Measurements from ENCODE around the gene OR2A2.
"Not testable (repeated sequence)": the region's sequence is repeated elsewhere in the genome, so short reads cannot be mapped to it uniquely, and the experiment has no call there.

The OR2A2 gene, protein sequence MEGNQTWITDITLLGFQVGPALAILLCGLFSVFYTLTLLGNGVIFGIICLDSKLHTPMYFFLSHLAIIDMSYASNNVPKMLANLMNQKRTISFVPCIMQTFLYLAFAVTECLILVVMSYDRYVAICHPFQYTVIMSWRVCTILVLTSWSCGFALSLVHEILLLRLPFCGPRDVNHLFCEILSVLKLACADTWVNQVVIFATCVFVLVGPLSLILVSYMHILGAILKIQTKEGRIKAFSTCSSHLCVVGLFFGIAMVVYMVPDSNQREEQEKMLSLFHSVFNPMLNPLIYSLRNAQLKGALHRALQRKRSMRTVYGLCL

DNA sequence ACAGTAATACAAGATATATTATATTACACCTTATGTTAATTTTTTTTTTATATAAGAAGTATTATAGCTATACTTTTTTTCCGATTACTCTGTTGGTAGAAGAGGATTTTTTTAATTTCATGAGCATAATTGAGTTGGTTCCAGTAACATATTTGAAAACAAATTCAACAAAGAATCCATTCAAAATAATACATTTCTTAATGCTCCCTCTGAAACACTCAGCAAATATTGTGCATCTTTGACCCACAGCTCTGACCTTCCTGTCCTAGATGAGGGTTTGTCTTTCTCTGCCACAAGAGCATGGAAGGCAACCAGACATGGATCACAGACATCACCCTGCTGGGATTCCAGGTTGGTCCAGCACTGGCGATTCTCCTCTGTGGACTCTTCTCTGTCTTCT is at the start of gene OR2A2:
TSS of gene OR2A2 (plus strand) at position 301 of the 400 bp plus-strand sequence. CDS start at position 301, 0 bp downstream.
- no peak for FAIRE-seq

DNA sequence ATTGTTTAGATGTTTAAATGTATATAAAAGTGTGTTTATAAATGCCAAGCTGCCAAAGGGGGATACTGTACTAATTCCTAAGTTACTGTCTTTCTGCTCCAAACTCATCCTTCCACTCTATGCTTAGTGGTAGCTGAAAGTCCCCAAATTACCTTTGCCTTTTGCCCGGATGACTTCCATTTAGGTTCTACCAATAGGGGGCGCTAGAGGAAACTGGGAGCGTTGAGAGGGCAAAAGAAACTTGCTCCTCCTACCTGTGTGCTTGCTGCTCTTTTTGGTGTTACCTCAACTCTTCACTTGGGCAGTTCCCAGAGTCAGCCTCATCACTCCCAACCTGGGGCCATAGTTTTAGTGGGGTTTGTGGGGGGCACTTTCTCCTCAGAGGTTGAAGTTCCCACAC is 45.7 kb upstream of the OR2A2 start:
- no peak for FAIRE-seq

DNA sequence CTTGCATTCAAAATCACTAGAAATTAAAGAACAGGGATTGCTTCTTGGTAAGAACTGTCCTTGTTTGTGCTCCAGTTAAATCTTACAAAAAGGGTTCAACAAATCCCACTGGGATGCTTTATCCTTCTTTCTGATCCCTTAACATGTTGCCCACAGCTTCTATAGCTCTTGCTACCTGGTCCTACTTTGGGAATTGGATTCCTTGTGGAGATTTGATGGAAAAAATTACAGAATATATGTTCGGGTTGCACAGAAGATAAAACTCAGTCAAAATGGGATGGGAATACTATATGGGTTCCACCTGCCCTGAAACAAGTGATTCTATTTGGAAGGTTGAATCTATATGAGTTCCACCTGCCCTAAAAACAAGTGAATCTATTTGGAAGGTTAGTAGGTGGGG is 39.9 kb upstream of the OR2A2 start, which contains the start of gene OR2A25:
TSS of gene OR2A25 (plus strand) at position 301 of the 400 bp plus-strand sequence. CDS start 4,409 bp downstream, outside the sequence.
- FAIRE-seq, result no peak

DNA sequence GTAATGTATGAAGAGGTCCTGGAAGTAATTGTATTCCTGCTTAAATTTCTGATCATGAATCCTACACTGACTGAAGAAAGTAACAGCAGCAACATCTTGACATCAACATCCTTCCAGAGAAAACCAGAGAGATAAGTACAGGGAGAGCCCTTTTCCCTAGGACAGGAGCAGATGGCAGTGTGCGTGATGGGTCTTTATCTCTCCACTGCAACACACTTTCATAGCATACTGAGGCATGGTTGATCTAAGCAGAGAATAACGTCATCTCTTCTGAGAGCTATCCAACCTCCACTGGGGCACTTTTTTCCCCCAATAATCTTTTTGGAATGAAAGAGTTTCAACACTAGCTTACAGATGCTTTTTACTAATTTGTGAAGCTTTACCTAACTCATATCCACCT is 39.4 kb upstream of the OR2A2 start:
- FAIRE-seq, result no peak

DNA sequence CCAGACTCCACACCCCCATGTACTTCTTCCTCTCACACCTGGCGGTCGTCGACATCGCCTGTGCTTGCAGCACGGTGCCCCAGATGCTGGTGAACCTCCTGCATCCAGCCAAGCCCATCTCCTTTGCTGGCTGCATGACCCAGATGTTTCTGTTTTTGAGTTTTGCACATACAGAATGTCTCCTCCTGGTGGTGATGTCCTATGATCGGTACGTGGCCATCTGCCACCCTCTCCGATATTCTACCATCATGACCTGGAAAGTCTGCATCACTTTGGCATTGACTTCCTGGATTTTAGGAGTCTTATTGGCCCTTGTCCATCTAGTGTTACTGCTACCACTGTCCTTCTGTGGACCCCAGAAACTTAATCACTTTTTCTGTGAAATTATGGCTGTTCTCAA is 35.0 kb upstream of the OR2A2 start:
- no peak for FAIRE-seq

DNA sequence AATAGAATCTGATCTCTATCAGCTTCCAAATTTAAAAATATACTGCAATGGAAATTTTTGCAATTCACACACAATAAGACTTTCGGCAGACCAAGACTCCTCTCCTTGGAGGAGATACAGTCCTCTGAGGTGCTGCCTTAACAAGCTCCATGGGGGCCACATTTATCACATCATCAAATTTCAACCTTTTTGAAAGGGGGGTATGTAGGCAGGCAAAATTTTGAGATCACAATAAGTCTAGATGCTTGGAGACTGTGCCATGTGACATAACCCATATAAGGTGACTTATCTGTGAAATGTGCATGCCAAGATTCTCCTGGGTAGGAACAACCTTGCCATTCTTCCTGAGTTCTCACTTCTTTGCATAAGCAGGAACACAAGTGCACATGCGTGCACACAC is 23.4 kb upstream of the OR2A2 start, which contains the start of gene OR2A12:
TSS of gene OR2A12 (plus strand) at position 301 of the 400 bp plus-strand sequence. CDS start 8,830 bp downstream, outside the sequence.
- no peak for FAIRE-seq

DNA sequence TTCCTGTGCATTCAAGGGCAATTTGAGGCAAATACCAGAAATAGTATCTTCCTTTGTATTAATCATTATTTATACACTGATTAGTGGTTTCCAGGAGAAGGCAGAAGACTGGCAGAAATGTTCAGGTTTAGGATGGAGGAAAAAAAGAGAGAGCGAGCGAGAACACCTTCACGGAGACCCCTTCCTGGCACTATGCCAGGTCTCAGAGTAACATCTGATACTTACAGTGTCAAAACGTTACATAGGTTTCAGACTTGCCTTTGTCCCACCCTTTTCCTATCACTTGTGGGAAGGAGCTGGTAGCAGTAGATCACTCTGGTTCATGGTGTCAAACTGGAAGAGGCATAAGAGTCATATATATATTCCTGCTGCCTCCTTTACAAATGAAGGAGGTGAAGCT is 22.7 kb upstream of the OR2A2 start:
- FAIRE-seq, result no peak

DNA sequence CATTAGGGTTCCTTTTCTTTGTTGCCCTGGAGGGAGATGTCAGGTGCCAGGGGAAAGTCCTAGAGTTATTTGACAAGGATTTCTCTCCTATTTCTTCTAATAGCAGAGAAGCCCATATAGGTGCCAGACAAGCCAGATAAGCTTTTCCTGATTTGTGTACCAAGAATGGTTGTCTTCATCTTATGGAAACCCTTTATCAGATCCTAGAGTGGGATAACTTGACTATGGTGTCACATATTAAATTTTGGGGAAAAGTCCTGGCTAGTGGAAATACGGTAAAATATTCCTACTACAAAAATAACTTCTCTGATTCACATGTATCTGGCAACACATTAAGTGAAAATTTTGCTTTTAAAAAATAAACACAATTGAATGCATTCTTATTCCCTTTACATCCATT is 22.2 kb upstream of the OR2A2 start:
- FAIRE-seq, result no peak

DNA sequence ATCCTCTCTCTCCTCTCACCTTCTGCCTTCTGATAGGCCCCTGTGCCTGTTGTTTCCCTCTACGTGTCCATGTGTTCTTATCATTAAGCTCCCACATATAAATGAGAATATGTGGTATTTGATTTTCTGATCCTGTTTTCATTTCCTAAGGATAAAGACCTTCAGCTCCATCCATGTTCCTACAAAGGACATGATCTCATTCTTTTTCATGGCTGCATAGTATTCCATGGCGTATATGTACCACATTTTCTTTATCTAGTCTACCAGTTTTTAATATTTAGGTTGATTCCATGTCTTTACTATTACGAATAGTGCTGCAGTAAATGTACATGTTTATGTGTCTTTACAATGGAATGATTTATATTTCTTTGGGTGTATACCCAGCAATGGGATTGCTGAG is 18.7 kb upstream of the OR2A2 start:
- no peak for FAIRE-seq

DNA sequence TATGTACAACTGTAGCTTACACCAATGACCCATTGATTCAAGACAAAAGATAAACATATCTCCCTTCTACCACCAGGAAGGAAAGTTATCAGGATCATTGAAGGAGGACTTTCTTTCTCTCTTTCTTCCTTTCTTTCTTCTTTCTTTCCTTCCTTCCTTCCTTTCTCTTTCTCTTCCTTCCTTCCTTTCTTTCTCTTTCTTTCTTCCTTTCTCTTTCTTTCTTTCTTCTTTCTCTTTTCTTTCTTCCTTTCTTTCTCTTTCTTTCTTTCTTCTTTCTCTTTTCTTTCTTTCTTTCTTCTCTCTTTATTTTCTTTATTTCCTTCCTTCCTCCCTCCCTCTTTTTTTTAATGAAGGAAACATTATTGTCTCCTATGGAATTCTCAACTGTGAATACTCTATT is 10.6 kb upstream of the OR2A2 start:
- no peak for FAIRE-seq

DNA sequence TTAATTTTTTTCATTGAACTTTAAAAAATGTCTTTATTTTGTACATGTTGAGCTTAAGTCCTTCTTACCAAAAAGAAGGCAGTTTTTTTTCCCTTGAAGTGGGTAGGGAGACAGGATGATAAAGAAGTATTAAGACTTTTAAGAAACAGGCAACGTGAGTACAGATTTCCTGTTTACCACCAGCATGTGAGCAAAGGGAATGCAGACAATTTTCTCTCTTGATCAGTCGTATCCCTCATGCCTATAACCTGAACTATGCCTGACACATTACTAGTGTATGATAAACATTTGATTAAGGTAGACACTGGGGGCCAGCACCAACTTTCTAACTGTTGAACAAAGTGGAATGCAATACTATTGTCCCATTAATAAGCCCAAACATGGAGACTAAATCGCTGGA is 8.8 kb upstream of the OR2A2 start:
- no peak for FAIRE-seq

DNA sequence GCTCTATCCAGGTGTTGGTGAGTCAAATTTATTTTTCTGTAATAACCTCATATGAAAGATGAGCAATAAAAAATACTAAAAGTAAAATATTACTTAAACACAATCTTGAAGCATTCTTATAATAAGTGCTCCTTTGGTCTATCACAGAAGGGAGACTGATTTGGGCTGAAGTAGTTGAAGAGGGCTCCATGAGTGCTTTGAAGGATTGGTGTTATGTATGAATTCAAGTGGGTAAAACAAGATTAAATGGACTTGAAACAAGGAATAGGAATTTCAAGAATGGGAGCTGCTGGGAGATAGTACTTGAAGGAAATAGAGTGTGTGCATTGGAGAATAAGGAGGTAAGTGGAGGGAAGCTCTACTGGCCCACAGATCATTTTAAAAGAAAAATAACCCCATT is 7.3 kb upstream of the OR2A2 start:
- no peak for FAIRE-seq

DNA sequence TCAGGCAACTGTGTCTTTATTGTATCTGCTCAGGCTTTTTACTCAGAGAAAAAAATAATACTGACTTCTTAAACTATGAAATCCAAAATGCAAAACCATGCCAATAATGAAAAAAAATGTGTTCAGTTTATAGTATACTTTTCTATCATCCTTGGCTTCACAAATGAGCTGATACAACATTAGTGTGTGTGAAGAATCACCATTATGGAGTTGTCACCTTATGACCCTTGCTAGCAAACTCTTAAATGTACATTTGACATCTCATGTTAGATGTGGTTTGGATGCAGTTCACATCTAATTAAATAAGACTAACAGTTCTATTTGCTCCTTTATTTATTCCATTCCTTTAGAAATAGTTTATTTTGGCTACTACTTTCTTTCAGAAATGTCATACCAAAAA is 4.2 kb upstream of the OR2A2 start:
- no peak for FAIRE-seq

DNA sequence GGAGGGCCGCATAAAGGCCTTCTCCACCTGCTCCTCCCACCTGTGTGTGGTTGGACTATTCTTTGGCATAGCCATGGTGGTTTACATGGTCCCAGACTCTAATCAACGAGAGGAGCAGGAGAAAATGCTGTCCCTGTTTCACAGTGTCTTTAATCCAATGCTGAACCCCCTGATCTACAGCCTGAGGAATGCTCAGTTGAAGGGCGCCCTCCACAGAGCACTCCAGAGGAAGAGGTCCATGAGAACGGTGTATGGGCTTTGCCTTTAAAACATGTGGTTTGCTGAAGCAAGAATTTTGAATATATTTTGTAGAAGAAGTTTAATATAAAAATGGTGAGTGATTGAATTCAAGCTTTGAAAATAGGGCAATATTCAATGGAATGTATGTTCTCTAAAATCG is 889 bp downstream of the OR2A2 start:
- FAIRE-seq, result no peak

DNA sequence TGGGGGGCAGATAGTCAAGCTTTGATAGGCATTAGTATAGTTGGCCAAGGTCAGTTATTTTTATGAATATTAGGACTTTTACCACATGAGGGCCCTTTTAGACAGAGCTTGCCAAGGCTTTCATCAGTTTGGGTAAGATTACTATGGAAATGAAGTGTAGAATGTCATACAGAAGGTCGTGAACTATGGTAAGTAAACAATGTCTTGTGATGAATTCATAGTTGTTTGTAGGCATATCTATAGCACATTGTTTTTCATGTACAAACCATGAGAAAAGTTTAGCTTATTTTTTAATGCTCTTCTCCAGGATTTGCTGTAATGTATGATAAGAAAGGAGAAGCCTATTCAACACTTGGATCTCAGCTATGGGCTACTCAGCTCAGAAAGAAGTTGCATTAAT is 4.3 kb downstream of the OR2A2 start:
- FAIRE-seq, result no peak

DNA sequence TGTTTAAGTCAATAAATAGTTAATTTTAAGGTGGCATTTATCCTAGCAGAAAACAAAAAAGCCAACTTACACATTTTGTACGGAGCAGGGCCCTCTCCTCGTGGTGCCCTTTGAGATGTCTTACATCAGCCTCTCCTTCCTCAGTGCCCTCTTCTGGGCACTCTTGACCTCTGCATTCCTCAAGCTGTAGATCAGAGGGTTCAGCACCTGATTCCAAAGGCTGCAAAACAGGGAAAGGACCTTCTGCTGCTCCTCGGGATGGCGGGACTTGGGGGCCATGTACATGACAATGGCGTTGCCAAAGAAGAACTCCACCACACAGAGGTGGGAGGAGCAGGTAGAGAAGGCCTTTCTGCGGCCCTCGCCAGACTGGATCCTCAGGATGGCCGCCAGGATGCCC is 9.0 kb downstream of the OR2A2 start:
- FAIRE-seq, result no peak

DNA sequence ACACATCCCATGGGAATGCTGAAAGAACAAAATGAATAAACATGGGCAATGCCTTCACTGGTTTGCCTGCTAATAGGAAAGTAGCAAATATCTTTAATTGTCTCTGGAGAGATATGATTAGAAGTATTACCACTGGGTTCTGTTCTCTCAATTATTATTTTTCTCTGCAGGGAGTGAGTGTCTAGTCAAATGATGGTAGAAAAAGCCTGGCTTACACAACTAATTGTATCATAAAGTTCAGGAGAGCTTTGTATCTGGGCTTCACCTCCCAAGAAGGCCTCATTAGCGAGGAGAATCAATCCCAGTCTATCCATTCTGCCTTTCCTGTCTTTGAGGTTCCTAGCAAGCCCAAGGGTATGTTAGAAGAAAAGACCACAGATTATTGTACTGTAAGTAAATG is 13.5 kb downstream of the OR2A2 start, which contains the start of gene OR2A14:
TSS of gene OR2A14 (plus strand) at position 301 of the 400 bp plus-strand sequence. CDS start 5,937 bp downstream, outside the sequence.
- FAIRE-seq, result no peak

DNA sequence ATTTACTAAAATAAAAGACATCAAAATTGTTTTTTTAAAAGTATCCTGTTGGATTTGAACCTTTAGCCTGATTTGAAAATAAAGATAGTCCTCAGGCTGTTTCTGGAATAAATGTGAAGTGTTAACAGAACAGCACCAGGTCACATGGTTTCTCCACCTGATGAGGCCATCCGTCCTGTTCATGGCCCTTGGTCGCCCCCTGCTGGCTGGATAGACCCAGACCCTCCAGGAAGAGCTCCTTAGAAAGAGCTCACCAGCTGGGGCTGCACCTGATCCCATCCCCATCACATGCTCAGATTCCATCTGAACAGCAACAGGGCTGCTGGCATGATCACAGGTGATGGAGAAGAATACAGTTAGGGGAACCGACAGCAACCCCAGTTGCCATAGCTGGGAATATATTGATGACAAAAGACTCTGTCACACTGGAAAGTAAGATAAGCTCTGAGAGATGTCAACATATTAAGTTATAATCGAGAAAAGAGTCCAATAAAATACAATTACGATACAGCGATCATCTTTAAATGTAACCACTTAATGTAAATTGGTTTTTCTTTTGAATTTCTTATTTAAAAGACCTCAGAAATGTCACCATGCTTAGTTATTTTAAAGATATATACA is 18.4 kb downstream of the OR2A2 start:
- FAIRE-seq, result no peak

DNA sequence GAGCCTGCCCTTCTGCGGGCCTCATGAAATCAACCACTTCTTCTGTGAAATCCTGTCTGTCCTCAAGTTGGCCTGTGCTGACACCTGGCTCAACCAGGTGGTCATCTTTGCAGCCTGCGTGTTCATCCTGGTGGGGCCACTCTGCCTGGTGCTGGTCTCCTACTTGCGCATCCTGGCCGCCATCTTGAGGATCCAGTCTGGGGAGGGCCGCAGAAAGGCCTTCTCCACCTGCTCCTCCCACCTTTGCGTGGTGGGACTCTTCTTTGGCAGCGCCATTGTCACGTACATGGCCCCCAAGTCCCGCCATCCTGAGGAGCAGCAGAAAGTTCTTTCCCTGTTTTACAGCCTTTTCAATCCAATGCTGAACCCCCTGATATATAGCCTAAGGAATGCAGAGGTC is 20.2 kb downstream of the OR2A2 start:
- FAIRE-seq, result not testable (repeated sequence)

DNA sequence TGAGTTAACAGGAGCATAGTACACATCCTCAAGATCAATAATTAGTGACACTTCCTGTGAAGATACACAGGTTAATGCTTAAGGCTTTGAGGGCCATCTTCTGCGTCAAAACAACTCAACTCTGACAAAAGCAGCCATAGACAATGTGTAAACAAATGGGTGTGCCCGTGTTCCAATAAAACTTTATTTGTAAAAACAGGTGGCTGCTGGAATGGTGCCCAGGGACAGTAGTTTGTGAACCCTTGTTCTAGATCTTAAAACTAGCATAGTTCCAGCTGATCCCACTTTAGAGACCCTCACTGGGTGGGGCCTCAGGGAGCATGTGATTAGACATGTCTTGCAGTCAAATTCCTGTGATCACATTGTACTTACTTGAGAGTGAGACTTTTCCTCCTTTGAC is 21.3 kb downstream of the OR2A2 start:
- no peak for FAIRE-seq

DNA sequence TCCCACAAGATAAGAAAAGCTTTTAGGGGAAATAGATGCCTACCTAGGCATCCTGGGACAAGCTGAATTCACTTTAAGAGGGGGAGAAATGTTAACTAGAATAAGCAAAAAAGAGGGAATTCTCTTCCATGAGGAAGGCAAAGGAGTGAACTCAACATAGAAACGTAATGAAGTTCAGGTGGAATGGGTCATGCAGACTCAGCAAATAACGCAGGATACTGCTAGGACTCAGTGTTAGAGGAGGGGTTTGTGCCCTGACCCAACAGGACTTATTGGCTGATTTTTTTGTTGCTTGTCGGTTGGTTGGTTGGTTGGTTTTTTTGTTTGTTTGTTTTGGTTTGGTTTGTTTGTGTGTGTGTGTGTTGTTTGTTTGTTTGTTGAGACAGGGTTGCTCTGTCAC is 22.9 kb downstream of the OR2A2 start:
- FAIRE-seq, result no peak

DNA sequence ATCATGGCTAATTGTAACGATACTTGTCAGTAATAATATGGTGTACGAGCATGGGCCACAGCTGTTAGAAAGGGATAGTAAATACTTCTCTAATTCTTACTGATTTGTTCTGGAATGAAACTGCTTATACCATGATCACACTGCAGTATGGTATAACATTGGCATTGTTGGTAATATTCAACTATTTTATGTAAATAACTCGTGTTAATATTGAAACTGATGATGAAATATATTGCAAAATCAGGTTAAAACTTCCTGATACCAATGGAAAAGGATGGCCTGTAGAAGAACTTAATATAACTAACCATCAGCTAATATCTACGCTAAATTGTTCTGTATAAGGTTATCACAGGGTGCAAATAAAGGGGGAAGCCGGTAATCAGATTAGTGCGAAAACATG is 23.9 kb downstream of the OR2A2 start:
- FAIRE-seq, result no peak

DNA sequence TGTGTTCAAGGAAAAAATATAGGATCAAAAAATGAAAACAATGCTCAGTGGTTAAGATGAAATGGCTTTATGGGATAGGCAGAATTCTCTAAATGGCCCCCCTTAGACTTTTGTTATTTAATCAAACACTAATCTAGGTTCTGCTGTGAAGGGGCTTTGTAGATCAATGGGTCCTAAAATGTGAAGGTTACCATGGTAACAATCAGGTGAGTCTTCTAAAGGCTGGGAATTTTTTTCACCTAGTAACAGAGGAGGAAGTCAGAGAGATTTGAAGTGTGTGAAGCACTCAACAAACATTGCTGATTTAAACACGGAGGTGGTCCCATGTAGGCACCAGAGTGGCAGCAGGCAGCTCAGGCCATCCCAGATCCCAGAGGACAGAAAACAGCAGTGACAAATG is 24.7 kb downstream of the OR2A2 start:
- FAIRE-seq, result no peak

DNA sequence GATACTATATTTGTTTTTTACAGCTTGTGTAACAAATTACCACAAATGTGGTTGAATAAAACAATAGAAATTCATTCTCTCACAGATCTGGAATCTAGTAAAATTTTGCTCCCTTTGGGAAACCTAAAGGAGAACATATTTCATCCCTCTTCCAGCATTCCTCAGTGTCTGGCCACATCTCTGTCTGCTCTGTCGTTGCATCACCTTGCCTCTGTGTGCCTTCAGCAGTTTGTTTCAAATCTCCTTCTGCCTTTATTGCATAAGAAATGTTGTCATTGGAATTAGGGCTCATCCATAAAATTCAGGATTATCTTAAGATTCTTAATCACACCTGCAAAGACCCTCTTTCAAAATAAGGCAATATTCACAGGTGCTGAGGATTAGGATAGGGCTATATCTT is 28.1 kb downstream of the OR2A2 start:
- no peak for FAIRE-seq

All from colon (tissue), 2 donors.